Suprapubic skin (tissue), 3 donors: Measurements from ENCODE around the gene SF3A2.

Experiments used
- CTCF ChIP-seq, 2 donors: fragments of 200-600 bp in 1 of 2; fragments of 450-650 bp in 1 of 2; sonication (generic) in 1 of 2; IDR thresholded peaks; one replicate each; pipeline ENCODE4 v1.5.1; 2016 to 2019; ENCODE audit warnings: antibody characterized with exemption in 2 of 2, mild to moderate bottlenecking in 1 of 2, moderate library complexity in 1 of 2
- EP300 ChIP-seq: sonication (generic); formaldehyde crosslinking; IDR thresholded peaks from one replicate; pipeline ENCODE4 v1.6.1; 2017; ENCODE audit warnings: antibody characterized with exemption

- TF ChIP-seq CTCF (IDR thresholded peaks at IDR 0.05), result no peak
- TF ChIP-seq EP300, result no peak
Measured at GRCh38 chr19:2247433-2248101, 10.9 kb downstream of the SF3A2 start.
